ENCODE results near the gene MALRD1. TPM values are rescaled to one million over a fixed set of nuclear protein-coding genes. Genes with fewer than 3 reads are reported as not detected.
A peak's percentile ranks its signal among the peaks of the same experiment; 100 is the strongest.

Gene MALRD1
- total and polyA plus RNA-seq, 4 donors: 0.17 to 17.9 (median 4.1) TPM

DNA sequence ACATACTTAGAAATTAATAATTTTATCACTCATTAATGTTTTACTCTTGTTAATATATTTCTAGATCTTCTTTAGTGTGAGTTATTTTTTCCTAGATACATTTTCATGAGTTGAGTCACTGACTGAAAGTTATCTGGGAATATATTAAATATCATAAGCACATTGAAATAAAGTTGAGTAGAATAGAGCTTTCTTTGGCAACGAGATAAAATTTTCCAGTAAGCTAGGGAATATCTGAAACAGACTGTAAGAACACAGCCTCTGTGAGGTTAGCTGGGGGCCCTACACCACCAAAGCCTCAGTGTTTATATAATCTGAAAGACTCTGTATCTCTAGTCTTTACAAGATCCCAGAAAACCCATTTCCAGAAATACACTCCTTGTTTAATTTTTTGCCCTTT is 419.8 kb downstream of the MALRD1 start:
- Histone ChIP-seq H3K4me3 (no peak overlapping the region), H3K9ac (ENCODE audit: insufficient read depth in 1 of 2, low read length in 2 of 2) (no peak overlapping the region), H3K36me3 (ENCODE audit: control insufficient read depth in 4 of 4, insufficient read depth in 4 of 4, low read length in 4 of 4) (no peaks in the 10 kb centered on the region), H3K27me3 (ENCODE audit: control insufficient read depth in 3 of 3, insufficient read depth in 3 of 3, low read length in 2 of 3) (no peaks in the 10 kb centered on the region), H3K4me1 (ENCODE audit: control insufficient read depth in 5 of 5, insufficient read depth in 5 of 5, low read length in 5 of 5) (no peaks in the 10 kb centered on the region), H3K27ac (ENCODE audit: low read depth in 1 of 2, low read length in 1 of 2) (no peak overlapping the region), H3K9me3 (ENCODE audit: control insufficient read depth in 4 of 4, insufficient read depth in 3 of 4, low read length in 3 of 4) (no peaks in the 10 kb centered on the region)
- TF ChIP-seq, protein P1, sequence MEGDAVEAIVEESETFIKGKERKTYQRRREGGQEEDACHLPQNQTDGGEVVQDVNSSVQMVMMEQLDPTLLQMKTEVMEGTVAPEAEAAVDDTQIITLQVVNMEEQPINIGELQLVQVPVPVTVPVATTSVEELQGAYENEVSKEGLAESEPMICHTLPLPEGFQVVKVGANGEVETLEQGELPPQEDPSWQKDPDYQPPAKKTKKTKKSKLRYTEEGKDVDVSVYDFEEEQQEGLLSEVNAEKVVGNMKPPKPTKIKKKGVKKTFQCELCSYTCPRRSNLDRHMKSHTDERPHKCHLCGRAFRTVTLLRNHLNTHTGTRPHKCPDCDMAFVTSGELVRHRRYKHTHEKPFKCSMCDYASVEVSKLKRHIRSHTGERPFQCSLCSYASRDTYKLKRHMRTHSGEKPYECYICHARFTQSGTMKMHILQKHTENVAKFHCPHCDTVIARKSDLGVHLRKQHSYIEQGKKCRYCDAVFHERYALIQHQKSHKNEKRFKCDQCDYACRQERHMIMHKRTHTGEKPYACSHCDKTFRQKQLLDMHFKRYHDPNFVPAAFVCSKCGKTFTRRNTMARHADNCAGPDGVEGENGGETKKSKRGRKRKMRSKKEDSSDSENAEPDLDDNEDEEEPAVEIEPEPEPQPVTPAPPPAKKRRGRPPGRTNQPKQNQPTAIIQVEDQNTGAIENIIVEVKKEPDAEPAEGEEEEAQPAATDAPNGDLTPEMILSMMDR (IDR thresholded peaks at IDR 0.05; ENCODE audit: control extremely low read depth, extremely low read depth): no peak
- 55 to 76% methylated on average over 1 of the region's 1 CpG for WGBS, 2 donors
- ATAC-seq (ENCODE audit: insufficient read depth, low FRiP score) (no peak), DNase-seq (peak in 1 of 3 donors; percentile 12)

- H3K4me1 ChIP-seq (ENCODE audit: control insufficient read depth in 5 of 5, insufficient read depth in 5 of 5, low read length in 5 of 5): no peaks in the 10 kb centered on the region
- no peak overlapping the region for H3K27ac ChIP-seq (ENCODE audit: low read depth in 1 of 2, low read length in 1 of 2)
- TF ChIP-seq, protein P1 (IDR thresholded peaks at IDR 0.05; ENCODE audit: control extremely low read depth, extremely low read depth): no peak
- H3K4me3 ChIP-seq: no peak overlapping the region
- 0 to 60% methylated on average over 1 of the region's 1 CpG for WGBS, 2 donors
- no peaks in the 10 kb centered on the region for H3K27me3 ChIP-seq (ENCODE audit: control insufficient read depth in 3 of 3, insufficient read depth in 3 of 3, low read length in 2 of 3)
- no peaks in the 10 kb centered on the region for H3K36me3 ChIP-seq (ENCODE audit: control insufficient read depth in 4 of 4, insufficient read depth in 4 of 4, low read length in 4 of 4)
- ATAC-seq (ENCODE audit: insufficient read depth, low FRiP score) (no peak), DNase-seq (no peak)
- no peak overlapping the region for H3K9ac ChIP-seq (ENCODE audit: insufficient read depth in 1 of 2, low read length in 2 of 2)
- no peaks in the 10 kb centered on the region for H3K9me3 ChIP-seq (ENCODE audit: control insufficient read depth in 4 of 4, insufficient read depth in 3 of 4, low read length in 3 of 4)
These were observed 420.9 kb downstream of the MALRD1 start for GRCh38 chr10:19469521-19469920.

DNA sequence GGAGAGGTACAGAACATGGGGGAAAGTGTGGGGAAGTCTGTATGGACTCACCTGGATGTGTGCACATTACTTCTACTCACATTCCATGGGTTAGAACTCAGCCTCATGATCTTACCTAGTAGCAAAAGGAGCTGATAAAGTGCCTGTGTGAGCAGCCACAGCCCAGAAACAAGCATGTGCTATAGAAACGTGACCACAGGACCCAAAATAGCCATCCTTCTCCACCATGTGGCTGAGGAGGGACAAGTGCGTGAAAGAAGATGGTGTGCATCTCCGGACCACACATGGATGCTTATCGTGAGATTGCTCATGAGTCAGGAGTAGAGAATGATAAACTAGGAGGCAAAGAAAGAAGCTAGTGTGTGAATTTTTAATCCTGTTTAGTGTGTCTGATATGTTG is 431.3 kb downstream of the MALRD1 start:
- no peak overlapping the region for H3K27ac ChIP-seq (ENCODE audit: low read depth in 1 of 2, low read length in 1 of 2)
- 72 to 78% methylated on average over 4 of the region's 4 CpGs for WGBS, 2 donors
- H3K9me3 ChIP-seq (ENCODE audit: control insufficient read depth in 4 of 4, insufficient read depth in 3 of 4, low read length in 3 of 4): peaks cover 0 to 2% (median 0%) of the 10 kb centered on the region in 4 donors
- ATAC-seq (ENCODE audit: insufficient read depth, low FRiP score) (no peak), DNase-seq (no peak)
- H3K4me1 ChIP-seq (ENCODE audit: control insufficient read depth in 5 of 5, insufficient read depth in 5 of 5, low read length in 5 of 5): no peaks in the 10 kb centered on the region
- TF ChIP-seq, protein P1 (IDR thresholded peaks at IDR 0.05; ENCODE audit: control extremely low read depth, extremely low read depth): no peak
- no peaks in the 10 kb centered on the region for H3K36me3 ChIP-seq (ENCODE audit: control insufficient read depth in 4 of 4, insufficient read depth in 4 of 4, low read length in 4 of 4)
- H3K27me3 ChIP-seq (ENCODE audit: control insufficient read depth in 3 of 3, insufficient read depth in 3 of 3, low read length in 2 of 3): no peaks in the 10 kb centered on the region
- H3K9ac ChIP-seq (ENCODE audit: insufficient read depth in 1 of 2, low read length in 2 of 2): no peak overlapping the region
- no peak overlapping the region for H3K4me3 ChIP-seq

DNA sequence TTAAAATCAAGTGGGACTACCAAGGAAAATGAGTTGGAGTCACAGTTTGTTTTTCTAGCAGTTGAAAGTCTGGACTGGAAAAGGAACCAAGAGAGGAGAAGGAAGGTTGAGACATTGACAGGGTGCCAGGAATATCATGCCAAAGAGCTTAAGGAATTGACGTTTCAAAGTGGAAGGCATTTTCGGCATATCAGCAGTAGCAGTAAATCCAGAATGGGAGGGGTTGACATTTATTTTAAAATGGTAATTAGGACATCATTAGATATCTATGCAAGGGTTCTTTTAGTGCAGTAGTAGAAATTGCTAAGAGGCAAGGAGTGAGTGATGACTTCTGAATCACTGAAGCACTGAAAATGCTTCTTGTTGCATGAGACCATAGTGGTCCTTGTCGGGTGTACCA is 431.8 kb downstream of the MALRD1 start:
- Histone ChIP-seq H3K4me1 (ENCODE audit: control insufficient read depth in 5 of 5, insufficient read depth in 5 of 5, low read length in 5 of 5) (no peaks in the 10 kb centered on the region), H3K9ac (ENCODE audit: insufficient read depth in 1 of 2, low read length in 2 of 2) (no peak overlapping the region), H3K4me3 (no peak overlapping the region), H3K27me3 (ENCODE audit: control insufficient read depth in 3 of 3, insufficient read depth in 3 of 3, low read length in 2 of 3) (no peaks in the 10 kb centered on the region), H3K9me3 (ENCODE audit: control insufficient read depth in 4 of 4, insufficient read depth in 3 of 4, low read length in 3 of 4) (peaks cover 0 to 2% (median 0%) of the 10 kb centered on the region in 4 donors), H3K36me3 (ENCODE audit: control insufficient read depth in 4 of 4, insufficient read depth in 4 of 4, low read length in 4 of 4) (no peaks in the 10 kb centered on the region), H3K27ac (ENCODE audit: low read depth in 1 of 2, low read length in 1 of 2) (no peak overlapping the region)
- 69 to 79% methylated on average over 3 of the region's 3 CpGs for WGBS, 2 donors
- TF ChIP-seq, protein P1 (IDR thresholded peaks at IDR 0.05; ENCODE audit: control extremely low read depth, extremely low read depth): no peak
- peak in 2 of 3 donors; percentile 42 to 48 for DNase-seq
- ATAC-seq (ENCODE audit: insufficient read depth, low FRiP score): no peak
